HPDE6-E6E7 (cell line): ENCODE results near the gene CWH43.
"Not testable (repeated sequence)": the region's sequence is repeated elsewhere in the genome, so short reads cannot be mapped to it uniquely, and the experiment has no call there.

Experiments
- DNase-seq: peaks from one replicate; pipeline ENCODE4 v3.0.0; 2011; ENCODE audit warnings: missing footprints; ENCODE audit errors: extremely low spot score

The CWH43 gene

DNA sequence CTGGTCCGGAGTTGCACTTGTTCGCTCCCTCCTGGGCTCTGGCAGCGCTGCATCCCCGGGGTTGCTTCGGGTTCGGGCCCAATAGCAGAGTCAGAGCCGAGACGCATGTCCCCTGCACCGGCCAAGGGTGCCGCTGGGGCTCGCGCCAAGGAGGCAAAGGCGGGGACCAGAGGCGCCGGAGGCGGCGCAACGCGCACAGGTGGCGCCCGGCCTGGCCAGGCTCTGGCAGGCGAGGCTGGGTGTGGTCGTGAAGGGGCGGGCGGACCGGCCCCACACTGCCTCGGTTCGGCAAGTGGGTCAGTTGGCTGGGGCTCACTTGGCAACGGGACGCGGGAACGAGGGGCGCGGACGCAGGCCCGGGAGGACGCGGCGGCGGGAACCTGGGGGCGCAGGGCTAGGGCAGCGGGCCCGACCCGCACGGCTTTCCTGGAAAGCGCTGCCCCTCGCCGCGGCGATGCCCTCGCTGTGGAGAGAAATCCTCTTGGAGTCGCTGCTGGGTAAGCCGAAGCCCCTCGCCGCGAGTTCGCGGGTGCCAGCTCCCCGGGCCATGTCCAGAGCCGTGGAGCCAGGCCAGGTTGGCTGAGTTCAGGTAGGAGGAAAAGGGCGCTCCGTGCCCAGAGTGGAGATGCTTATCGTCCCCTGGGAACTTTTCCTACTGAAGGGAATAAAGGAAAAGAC lies at the start of gene CWH43:
Gene CWH43 (plus strand): TSS at position 300 of the 678 bp plus-strand sequence. CDS start 155 bp downstream, at position 455.
- no peak for DNase-seq

DNA sequence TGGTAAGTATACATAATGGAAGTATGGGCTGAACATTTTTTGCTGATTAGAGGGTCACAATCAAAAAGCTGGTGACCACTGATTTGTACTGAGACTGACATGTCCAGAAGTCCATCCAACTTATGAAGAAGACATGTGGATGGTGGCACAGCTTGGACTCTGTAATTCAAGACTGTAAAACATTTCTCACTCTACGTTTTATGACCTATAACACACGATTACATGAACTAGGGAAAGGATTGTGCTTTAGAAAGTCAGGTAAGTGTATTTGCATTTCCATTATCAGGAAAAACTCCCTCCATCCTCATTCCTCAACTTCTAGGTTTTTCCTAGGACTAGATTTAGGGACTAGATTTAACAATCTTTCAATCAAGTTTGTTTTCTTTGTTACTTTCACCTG lies 49.0 kb upstream of the CWH43 start:
- DNase-seq = no peak

DNA sequence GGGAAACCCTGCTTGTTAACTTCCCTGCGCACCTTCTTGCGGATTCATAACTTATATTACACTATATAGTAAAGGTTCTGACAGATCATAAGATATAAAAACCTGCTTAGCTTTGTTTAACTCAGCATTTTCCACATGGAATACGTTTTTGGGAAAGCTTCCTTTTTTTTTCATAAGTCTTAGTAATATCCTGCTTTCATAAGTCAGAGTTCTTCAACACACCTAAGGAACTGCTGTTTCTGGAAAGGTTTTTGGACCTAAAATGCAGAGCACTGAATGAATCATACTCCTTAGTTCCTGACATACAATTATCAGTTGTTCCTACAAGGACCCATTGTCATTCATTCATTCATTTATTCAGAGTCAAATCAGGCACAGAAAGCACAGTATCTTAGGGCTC lies 47.2 kb upstream of the CWH43 start:
- no peak for DNase-seq

DNA sequence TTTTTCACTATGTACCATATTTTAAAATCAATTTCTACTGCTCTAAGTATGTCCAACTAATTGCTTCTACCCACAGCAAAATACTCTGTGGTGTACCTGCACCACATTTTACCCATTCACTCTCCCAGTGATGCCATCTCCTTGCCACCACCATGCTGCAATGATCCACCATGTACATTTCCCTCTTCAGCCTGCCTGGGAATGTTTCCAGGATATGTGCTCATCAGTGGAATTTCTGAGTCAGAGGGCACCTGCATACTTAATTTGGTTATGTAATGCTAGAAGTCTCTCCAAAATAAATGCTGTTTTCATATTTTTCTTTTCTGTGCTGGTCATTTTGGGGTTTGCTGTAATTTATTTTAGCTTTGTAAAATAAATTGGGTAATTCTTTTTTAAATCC lies 46.3 kb upstream of the CWH43 start:
- peak; percentile 69 for DNase-seq

DNA sequence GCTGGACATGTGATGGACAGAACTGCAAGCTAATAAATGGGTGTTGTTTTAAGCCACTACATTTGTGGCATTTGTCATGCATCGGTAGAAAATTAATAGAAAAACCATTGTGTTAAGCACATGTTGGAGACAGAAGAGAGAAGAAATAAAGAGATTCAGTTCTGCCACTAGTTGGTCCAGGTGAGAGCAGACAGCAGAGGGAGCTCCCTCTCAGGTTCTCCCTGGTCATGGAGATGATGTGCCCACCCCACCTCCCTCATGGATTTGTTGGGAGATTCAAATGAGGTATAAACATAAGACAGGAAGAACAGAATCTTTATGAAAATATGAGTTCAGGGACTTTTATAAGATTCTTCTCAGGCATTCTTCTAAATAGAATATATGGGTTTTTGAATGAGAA lies 42.7 kb upstream of the CWH43 start:
- no peak for DNase-seq

DNA sequence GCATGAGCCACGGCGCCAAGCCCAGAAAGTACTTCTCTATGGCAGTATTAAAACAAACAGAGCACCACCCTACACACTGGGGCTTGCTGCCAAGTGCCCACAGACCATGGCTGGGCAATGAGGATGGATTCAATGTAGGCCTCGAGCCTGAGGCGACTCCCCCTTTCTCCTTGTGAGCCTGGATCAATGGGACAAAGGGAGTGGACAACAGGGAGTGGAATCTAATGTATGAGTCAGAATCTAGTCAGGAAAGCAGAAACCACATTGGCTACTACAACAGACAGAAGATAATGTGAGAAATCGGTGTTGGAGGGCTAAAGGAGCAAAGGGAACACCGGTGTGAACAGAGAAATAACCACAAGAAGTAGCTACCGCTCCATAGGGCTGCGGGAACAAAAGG lies 41.8 kb upstream of the CWH43 start:
- DNase-seq = peak; percentile 81

DNA sequence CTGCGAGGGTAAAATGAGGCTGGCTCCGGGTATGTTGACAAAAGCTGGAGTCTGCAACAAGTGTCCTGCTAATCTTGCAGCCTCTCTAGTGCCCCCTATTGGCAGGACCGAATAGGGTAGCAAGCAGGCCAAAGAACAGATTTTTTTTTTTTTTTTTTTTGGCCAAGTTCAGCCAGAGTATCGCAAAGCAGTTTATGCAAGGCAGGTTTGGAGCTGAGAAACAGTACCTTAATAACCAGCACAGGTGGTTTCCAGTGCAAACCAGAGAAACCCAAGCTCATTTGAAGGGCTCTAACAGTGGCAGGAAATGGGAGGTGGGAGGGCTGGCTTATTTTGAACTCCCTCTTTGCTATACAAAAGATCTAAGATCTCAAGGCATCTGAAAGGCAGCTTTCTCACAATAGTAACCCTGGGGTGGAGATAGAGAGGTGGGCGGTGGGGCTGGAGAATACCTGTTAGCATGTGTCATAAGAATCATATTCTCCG lies 41.3 kb upstream of the CWH43 start:
- no peak for DNase-seq

DNA sequence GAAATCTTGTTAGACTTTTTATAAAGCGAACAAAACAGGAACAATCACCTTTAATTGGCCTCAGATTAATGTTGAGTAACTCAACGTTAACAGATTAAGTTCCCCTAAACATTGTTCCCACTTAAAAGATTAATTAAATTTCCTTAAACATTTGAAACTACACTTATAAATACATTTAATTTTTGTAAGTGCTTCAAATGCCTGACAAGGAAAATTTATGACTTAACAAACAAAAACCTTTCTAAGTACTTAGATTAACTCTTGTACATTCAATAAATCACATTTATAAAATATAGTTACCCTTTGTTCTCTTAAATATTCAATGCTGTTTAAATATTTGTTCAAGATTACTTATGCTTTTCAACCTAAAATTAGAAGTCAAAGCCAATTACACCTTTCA lies 40.1 kb upstream of the CWH43 start:
- DNase-seq = no peak

DNA sequence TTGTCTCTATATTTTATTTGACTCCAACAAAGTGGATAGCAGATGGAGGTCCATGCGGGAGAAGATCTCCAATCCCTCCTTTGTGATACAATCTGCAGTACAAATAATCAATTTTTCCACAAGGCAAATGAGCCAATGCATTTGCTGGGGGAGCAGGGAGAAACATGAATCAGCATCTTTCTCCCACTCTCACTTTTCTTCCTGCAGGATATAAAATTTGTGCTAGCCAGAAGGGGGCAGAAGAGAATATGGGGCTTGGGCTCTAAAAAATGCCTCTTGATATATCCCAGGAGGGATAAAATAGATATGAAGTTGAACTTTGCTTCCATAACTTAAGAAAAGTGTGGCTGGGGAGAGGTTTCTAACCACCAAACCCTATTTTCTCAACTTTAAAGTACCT lies 38.3 kb upstream of the CWH43 start:
- DNase-seq = no peak

DNA sequence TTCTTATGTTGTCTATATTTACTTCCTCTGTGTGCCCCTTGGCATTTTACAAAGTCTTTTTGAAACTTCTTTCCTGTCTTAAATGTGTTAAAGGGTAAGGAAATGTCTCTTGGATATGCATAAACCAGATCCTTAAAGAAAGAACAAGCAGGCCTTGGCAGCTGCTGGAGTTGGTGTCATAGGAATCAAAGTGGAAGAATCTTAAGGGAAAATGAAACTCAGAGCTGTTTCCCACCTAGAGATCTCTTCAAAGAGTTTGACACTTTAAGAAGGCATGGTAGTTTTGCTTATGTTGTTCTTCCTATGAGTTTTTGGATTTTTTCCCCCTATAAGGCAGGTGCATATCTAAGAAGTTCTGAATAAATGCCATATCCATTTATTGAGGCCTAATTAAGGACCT lies 37.0 kb upstream of the CWH43 start:
- DNase-seq = no peak

DNA sequence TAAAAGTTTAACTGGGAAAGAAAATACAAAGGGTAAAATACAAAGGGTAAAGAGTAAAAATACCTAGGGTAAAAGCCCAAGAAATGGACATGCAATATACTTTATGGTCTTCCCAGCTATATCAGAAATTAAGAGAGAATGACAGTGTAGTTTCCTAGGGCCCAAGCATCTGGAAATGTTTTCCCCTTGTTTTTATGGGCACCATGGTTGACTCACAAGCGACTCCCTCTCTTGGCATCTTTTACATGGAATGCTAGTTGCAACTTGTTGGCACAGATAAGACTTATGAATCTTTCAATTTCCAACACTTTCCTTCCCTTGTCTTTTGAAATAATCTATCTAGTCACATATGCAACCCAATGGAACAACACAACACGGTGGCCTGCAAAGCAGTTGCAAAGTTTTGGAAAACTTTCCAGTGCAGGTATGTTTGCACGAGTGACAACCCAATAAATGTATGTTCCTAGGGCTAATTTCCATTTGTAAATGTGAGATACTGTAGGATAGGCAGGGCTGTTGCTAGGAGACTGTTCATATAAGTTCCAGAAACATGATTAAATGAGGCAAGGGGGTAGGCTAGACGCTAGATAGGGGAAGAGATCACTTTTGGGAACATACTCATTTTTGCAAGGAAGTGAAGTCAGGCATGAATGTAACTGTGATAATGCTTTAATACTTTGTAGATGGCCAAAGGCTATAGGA lies 36.4 kb upstream of the CWH43 start:
- peak; percentile 59 for DNase-seq

DNA sequence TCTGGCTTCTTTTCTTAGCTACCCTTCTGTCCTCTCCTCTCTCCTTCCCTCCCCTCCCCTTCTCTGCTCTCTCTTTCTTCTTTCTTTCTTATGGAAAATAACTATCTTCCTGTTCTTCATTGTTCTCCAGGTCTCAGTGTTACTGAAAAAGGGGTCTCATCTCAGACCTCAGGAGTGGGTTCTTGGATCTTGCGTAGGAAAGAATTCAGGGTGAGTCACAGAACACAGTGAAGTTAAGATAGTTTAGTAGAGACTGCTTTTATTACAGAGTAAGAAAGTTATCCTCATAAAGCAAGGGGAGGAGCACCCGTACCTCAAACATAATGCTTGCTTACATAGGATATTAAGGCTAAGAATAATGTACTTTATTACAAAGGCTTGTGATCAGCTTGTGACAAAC lies 31.8 kb upstream of the CWH43 start:
- no peak for DNase-seq

DNA sequence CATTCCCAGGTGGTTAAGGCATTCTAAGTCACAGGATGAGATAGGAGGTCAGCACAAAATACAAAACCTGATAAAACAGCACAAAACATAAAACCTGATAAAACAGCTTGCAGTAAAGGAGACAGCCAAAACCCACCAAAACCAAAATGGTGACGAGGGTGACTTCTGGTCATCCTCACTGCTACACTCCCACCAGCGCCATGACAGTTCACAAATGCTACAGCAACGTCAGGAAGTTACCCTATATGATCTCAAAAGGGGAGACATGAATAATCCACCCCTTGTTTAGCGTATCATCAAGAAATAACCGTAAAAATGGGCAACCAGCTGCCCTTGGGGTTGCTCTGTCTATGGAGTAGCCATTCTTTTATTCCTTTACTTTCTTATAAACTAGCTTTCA lies 28.7 kb upstream of the CWH43 start:
- DNase-seq = not testable (repeated sequence)

DNA sequence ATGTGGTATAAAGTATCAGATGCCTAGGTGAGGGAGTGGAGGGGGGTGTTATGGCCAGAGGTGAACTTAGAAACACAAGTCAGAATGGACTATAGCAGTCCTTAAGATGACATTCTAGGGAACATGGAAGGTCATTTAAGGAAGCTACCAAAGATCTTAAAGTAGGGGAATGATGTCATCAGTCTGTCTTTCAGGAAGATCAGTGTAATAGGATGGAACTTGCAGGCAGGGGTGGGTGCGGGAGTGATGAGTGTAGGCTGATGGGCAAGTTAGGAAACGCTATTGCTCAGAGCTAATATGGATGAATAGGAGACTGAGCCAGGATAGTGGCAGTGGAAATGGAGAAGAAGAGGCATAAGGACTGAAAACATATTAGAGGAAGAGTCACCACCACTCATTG lies 27.5 kb upstream of the CWH43 start:
- DNase-seq = no peak

DNA sequence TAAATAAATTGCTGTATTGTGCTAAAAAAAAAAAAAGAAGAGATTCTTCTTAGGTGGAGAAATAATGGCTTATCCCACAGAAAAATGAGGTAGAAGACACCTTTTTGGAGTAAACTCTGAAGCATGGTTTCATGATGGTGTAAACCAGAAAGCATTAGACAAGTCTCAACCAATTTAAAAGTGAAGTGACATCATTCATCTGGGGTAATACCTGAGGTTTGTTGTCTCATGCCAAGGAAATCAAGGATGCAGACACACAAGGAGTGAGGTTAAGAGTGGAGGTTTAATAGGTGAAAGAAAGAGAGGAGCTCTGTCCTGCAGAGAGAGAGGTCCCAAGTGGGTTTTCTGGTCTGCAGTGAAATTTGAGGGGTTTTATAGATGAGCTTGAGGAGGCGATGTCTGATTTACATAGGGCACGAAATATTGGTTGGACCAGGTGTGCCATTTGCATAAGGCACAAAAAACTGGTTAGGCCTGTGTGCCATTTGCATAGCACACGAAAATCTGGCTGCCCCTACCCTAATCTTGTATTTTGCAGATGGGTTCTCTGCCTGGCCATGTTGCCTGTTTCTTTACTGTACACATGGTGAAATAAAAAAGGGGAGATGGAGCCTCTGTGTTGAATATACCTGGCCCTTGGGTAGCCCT lies 25.0 kb upstream of the CWH43 start:
- no peak for DNase-seq

DNA sequence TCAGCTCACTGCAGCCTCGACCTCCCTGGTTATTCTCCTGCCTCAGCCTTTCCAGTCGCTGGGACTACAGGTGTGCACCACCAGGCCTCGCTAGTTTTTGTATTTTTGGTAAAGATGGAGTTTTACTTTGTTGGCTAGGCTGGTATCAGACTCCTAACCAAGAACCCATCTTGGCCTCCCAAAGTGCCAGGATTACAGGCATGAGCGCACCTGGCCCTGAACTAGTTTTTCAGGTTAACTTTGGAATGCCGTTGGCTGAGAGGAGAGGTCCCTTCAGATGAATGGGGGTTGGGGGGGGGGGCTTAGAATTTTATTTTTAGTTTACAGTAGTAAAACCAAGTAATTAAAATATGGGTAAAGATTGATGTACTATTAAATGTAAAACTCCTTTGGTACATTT lies 23.4 kb upstream of the CWH43 start:
- no peak for DNase-seq

DNA sequence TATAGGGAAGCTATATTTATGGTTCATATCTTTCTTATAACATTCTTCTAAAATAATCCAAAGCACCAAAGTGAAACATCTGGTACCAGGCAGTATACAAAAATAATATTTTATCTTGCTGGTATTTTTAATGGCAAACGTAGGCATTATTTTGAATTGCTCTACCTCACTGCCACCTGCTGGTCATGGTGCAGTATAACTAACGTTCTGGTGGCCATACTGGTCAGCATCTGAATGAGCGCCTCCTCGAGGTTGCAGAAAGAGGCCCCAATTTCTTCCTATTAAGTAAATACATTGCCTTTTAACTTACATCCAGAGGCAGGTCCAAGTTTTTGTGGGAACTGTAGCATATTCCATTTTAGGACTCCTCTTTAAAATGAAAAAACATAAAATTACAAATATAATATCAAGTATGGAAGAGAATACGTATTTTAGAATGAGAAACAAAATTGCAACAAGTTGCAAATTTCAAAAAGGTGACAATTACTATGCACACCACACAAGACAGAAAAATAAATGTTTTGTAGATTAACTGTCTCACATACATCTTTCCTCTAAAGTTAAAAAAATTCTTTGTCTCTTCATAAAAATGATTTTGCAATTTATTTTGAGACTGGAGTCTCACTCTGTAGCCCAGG lies 22.9 kb upstream of the CWH43 start:
- DNase-seq = no peak

DNA sequence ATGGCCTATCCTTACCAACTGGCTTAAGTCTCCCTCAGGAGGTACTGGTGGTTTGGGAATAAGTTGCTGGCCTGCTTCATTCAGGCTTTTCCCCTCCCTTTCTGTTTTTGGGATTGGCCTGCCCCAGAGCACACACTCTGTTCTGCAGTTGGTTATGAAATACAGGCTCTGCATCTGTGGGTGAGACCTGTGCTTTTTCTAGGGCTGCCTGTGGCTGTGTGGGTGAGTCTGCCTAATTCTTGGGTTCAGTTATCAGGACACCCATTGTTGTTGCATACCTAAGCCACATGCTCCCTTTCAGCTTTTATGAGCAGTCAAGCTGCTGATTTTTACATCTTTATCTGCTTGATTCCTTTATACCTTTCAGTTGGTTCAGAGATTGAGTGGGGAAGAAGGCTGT lies 19.0 kb upstream of the CWH43 start:
- no peak for DNase-seq

DNA sequence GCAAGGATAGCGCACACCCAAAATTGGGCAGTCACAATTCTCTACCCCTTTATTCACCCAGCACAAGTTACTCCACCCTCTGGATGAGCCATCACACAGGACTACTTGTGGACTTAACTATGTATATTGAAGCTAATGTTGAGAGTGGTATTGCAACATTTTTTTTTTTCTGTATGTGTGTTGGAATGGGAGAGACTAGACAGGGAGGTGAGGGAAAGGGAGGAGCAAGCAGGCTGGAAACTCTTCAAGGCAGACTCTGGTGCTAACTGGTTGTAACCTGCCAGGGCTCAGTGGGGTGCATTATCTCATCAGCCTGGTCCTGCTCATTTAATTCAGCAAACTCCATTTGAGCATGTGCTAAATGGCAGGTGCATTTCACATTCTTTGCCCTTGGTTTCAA lies 18.4 kb upstream of the CWH43 start:
- no peak for DNase-seq

DNA sequence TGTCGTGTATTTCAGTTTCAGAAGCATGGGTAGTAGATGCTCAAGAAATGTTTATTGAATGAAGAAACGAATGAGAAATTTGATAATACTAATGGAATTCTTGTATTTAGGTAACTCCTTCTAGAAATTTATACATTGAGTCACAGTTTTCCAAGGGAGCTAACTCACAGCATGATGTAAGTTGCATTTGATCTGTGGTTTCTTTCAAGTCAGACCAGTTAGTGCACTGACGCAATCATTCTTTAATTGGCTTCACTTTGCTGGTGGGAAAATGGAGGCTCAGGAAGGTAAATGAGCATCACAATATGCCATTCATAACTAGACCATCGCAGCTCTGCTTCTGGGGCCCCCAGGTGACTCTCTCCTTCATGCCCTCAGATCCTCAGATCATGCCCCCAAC lies 17.3 kb upstream of the CWH43 start:
- no peak for DNase-seq

DNA sequence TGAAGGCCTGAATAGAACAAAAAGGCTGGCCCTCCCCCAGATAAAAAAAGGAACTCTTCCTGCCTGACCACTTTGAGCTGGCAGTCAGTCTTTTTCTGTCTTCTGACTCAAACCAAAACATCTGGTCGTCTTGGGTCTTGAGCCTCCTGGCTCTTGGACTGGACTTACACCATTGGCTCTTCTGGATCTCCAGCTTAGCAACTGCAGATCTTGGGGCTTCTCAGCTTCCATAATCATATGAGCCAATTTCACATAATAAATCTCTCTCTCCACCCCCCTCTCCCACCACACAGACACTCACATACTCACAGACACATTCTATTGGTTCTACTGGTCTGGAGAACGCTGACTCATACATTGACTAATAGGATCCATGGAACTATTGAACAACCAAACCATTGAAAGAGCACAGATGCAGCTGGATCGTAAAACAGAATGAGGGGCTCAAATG lies 15.6 kb upstream of the CWH43 start:
- peak; percentile 37 for DNase-seq

DNA sequence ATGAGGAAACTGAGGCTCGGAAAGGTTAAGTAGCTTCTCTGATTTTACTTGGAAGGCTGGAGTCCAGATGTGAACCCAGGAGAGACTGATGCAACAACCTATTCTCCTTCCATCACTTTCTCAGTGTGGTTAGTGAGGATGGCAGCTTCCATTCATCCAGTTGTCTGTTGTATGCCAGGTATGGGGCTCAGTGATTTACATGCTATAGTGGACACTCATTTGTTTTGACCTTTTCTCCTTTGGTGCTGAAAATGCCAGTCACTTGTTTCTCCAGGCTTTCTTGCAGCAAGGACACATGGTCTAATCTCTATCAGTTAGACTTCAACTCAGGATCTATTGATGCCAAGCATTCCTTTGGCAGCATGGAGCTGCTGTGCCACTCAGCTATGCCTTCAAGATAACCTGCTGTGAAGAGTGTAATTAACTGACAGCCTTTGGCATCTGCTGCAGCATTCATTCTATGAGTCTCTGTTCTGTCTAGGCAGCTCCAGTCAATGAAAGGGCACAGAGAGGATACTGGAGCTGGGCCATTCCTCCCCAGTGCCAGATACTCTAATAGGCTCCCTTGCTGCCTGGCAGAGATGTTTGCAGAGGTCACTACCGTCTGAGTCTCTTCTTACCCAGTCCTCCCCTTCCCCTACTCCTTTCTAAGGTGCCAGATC lies 11.0 kb upstream of the CWH43 start:
- no peak for DNase-seq
